Brain microvascular endothelial cell (primary cell): ENCODE measurements around the gene ENOX1.

Experiments used
- DNase-seq: peaks from one replicate; pipeline ENCODE4 v3.0.0-alpha.2; 2020
- H3K27ac ChIP-seq: fragments of 250-450 bp; sonication (Bioruptor Pico); 2 replicates; pipeline ENCODE4 v1.5.1; 2020; ENCODE audit warnings: mild to moderate bottlenecking, moderate library complexity
- H3K27me3 ChIP-seq: fragments of 250-450 bp; sonication (Bioruptor Pico); replicated peaks from 2 replicates; pipeline ENCODE4 v1.5.1; 2020; ENCODE audit warnings: mild to moderate bottlenecking
- H3K36me3 ChIP-seq: fragments of 250-450 bp; sonication (Bioruptor Pico); replicated peaks from 2 replicates; pipeline ENCODE4 v1.5.1; 2020; ENCODE audit warnings: mild to moderate bottlenecking
- H3K4me3 ChIP-seq: 2 replicates; pipeline ENCODE4 v1.5.1; 2011; ENCODE audit warnings: low read depth, mild to moderate bottlenecking, control low read depth, low read length, moderate library complexity
- in situ Hi-C: cut with HindIII; loops from 2 replicates; pipeline ENCODE4 v1.10.0; 2017; ENCODE audit warnings: low sequenced_read_pairs, low pct_ligation_motif_present
- TF ChIP-seq, protein P1 (sequence below): IDR thresholded peaks from 2 replicates; pipeline ENCODE4 v1.5.1; 2011; ENCODE audit warnings: low read depth, mild to moderate bottlenecking, moderate library complexity, low read length, control low read depth, inconsistent platforms; ENCODE audit errors: missing control alignments

ENOX1 gene

DNA sequence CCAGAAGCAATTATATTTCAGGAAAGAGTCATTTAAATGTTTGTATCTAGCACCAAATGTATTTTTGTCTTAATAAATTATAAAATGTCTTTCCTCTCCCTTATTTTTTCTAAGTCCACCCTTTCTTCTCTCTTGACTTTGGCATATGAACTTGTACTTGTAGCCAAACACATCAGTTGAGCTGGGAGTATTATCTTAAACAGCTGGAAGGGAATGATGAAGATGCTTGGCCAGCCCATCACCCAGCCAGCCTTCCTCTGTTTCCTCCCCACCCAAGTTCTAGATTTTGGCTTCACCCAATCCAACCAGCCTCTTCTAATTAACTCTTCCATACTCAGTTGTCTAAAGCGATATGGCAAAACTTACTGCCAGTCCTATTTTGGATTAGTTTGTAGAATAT lies 272.5 kb downstream of the ENOX1 start:
- no peaks in the 10 kb centered on the region for H3K36me3 ChIP-seq
- in situ Hi-C loops = no loop called here
- TF ChIP-seq, protein P1, sequence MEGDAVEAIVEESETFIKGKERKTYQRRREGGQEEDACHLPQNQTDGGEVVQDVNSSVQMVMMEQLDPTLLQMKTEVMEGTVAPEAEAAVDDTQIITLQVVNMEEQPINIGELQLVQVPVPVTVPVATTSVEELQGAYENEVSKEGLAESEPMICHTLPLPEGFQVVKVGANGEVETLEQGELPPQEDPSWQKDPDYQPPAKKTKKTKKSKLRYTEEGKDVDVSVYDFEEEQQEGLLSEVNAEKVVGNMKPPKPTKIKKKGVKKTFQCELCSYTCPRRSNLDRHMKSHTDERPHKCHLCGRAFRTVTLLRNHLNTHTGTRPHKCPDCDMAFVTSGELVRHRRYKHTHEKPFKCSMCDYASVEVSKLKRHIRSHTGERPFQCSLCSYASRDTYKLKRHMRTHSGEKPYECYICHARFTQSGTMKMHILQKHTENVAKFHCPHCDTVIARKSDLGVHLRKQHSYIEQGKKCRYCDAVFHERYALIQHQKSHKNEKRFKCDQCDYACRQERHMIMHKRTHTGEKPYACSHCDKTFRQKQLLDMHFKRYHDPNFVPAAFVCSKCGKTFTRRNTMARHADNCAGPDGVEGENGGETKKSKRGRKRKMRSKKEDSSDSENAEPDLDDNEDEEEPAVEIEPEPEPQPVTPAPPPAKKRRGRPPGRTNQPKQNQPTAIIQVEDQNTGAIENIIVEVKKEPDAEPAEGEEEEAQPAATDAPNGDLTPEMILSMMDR = no peak
- H3K4me3 ChIP-seq = no peak overlapping the region
- H3K27me3 ChIP-seq = no peaks in the 10 kb centered on the region
- no peak for DNase-seq
- no peak overlapping the region for H3K27ac ChIP-seq

DNA sequence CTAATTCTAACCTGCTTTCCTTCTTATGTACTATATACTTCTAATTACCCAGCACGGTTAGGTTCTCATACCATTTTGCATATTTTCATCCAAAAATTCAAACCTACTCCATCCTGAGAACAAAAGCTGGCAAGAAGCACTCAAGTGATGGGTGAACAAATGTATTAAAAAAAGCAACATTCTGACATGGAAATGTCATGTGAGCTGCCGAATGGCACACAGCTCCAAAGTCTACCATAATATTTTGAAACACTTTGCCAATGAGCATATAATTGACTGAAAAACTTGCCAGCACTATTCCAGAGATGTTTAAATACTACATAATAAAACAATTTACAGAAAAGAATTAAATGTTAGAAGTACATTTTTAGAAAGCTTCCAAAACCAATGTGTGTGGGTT lies 274.6 kb downstream of the ENOX1 start:
- no peak overlapping the region for H3K27ac ChIP-seq
- TF ChIP-seq, protein P1 = no peak
- no peak for DNase-seq
- no peak overlapping the region for H3K4me3 ChIP-seq
- H3K36me3 ChIP-seq = no peaks in the 10 kb centered on the region
- in situ Hi-C loops = no loop called here
- H3K27me3 ChIP-seq = no peaks in the 10 kb centered on the region

DNA sequence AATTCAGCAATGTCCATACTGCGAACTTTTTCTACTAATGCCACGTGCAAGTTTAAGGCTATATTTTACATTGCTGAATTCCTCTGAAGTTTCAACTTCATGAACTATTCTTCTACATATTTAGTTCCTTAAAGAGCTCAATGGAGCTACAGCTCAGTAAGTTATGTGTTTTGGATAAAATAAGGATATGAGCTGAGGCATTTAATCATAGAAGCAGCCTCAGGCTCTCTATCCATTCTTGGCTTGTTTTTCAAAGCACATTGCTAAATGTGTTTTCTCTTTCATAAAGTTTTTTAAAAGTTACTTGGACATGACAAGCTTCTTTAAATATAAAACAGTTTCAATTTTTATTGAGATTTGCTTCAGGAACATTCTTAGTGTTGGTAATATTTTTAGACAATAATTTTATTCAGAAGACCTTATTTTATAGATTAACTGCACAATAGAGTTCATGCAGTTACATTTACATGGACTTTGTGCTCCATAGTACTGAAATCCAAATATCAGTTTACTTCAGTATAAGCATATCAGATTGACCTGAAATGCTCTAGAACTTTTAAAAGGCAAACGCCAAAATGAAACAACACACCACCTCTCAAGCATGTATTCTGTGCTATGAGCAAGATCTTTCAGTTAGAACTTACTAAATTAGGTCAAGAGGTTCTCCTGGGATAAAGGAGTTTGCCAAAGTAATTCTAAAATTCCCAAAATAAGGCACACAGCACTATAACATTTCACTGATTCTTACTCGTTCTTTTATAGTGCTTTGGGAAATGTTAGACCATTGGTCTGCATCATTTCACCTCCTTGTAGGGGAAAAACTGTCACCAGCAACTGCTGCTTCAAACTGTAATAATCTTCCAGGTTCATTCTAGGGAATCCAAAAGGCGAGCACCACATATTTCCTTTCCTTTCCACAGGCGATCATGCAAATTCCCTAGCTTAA lies 275.5 kb downstream of the ENOX1 start:
- H3K27me3 ChIP-seq = no peaks in the 10 kb centered on the region
- no peak overlapping the region for H3K27ac ChIP-seq
- in situ Hi-C loops = no loop called here
- no peaks in the 10 kb centered on the region for H3K36me3 ChIP-seq
- no peak for DNase-seq
- no peak overlapping the region for H3K4me3 ChIP-seq
- TF ChIP-seq, protein P1 = no peak

DNA sequence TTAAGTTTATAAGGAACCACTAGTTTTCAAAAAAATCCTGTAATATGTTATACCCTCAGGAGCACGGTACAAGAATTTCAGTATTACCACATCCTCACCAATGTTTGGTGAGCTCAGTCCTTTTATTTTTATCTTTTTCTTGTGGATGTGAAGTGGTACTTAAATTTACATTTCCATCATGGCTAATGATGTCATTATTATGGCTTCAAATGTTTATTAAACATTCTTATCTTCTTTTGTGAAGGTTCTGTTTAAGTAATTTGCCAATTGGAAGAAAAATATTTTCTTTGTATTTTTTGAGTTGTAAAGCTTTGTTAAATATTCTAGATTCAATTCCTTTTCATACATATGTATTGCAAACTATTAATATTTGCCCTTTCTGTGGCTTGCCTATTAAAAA lies 291.0 kb downstream of the ENOX1 start:
- Histone ChIP-seq H3K36me3 (no peaks in the 10 kb centered on the region), H3K4me3 (no peak overlapping the region), H3K27me3 (no peaks in the 10 kb centered on the region), H3K27ac (no peak overlapping the region)
- TF ChIP-seq, protein P1 = no peak
- no peak for DNase-seq
- in situ Hi-C loops = no loop called here

DNA sequence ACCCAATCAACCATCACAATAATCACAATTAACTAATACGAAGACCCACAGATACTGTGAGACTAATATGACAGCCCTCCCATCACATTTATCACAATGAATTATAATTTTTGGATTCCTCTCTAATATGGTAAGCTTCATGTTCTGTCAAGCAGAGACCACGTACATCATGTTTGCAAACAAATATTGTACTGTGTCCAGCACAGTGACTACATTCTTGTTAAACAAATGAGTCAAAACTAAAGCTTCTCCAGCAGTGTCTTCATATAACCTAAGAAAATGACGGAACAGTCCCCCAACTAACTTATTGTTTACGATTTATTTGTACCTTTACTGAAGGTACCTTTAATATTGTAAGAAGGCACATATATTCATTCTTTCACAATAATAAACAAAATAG lies 292.6 kb downstream of the ENOX1 start:
- Histone ChIP-seq H3K36me3 (no peaks in the 10 kb centered on the region), H3K4me3 (no peak overlapping the region), H3K27me3 (no peaks in the 10 kb centered on the region), H3K27ac (no peak overlapping the region)
- TF ChIP-seq, protein P1 = no peak
- no peak for DNase-seq
- in situ Hi-C loops = no loop called here
